Measurements from ENCODE around the gene AGPAT3.

AGPAT3 gene

DNA sequence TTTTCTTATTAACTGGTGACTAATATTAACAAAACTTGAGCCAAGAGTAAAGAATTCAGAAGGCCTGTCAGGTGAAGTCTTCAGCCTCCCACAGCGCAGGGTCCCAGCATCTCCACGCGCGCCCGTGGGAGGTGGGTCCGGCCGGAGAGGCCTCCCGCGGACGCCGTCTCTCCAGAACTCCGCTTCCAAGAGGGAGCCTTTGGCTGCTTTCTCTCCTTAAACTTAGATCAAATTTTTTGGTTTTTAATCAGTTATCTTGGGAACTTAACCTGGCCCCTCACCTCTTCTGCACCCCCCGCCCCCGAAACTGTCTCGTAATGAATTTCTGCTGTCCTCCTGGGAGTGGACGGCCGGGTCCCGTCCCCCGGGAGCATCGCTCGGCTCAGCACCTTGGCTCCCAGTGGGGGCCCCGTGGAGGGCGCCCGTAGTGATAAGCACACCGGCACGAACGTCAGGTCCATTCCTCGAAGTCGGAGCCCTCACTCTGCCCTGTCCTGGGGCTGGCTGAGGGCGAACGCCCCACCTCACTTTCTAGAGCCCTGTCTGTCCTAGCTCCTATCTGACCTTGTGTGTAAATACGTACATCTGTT, 117.6 kb downstream of the AGPAT3 start:
- no peak for FAIRE-seq

DNA sequence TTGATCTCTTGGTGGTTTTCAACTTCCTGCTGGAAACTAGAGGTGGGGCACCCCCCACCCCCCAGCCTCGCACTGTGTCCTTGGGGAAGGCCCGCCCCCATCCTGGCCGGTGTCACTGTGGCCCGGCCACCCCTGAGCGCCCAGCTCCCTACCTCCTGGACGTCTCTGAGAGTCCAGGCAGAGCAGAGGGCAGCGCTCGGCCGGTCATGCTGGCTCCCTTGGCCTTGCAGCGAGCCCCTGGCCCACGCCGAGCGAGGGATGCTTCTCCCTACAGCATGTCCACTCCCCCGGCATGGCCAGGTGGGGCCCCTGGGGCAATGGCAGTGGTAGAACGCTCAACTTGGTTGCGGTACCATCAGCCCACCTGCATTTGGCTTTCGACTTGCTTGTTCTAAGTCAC, 118.4 kb downstream of the AGPAT3 start:
- FAIRE-seq, result no peak

DNA sequence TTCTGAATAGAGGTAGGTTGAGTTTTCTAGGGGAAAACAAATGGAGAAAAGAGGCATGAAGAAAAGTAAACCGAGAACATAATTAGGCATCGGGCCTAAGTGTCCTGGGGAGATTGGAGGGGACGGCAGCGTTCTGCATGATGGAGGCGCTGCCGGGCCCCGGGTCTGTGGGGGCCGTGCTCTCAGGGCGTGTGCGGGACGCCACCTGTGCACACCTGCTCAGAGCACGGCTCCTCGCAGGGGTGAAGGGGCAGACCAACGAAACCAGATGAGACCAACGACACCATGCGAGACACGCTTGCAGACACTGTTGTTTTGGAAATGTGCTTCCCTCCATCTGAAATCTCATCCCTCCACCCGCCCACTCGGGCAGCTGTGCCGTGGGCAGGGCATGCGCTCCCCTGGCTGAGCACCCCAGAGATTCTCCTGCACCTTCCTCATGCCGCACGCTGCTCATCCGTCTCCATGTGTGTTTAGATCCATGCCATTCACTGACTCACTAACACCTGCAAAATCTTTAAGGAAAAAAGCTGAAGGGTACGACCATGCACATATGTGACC, 118.9 kb downstream of the AGPAT3 start:
- no peak for FAIRE-seq

GRCh38 chr21:43984905-43985689, 120.1 kb downstream of the AGPAT3 start:
- FAIRE-seq, result no peak

DNA sequence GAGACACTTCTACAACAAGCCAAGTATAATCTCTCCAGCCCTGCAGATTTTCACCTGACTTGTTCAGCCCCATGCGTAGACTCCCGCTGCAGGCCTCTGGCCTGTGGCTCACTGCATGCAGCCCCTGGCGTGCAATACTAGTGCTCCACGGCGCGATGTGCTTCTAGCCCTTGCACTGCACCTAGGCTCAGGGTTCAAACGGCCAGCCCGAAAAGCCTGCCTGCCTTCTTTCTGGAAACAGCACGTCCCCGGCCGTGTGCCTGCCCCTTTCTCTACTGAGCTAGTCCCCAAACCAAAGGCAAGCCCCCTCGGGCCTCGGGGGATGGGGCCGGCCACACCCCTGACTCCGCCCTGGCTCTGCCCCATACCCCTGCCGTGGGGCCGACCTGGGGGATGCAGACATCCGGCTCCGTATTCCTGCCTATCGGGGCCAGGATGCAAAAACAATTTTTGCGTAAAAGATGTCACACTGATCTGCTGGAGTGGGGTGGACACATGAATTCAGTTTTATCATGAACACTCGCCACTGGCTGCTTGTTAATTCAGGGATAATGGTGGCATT, 120.7 kb downstream of the AGPAT3 start:
- no peak for FAIRE-seq

DNA sequence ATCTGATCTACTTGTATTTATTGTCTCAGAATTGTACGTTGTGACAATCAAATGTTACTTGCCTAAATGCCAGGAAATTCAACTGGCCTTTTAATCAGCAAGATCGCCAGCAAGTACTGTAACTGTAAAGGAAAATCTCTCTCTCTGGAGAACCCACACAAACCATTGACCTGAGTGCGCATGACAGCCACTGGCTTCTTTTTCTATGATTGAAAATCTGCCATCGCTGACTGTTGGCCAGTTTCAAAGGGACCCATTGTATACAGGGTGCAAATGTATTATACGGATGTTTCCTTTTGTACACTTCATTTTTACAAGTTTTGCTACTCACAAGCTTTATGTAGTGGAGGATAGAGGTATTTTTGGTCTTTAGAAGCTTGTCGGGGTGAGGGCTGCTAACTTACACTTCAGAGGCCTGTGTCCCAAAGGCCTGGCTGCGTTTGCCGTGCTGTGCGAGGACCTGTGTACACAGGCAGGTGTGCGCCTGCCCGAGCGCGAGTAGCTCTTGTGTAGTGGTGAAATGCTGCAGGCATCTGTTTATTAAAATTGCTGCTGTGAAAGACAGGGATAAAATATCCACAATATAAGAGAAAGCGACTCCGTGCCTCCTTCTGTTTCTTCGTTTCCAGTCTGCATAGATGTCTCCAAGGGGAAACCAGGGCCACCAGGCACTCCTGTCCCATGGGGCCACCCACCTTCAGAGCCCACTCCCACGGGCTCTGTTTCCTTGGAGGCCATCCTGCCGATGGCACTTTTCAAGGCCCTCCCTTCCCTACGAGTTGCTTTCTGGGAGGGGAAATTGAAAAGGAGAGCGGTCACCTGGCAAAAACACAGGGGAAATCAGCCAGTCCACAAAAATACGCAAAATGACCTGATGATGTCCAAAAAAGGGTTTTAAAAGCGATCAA, 121.8 kb downstream of the AGPAT3 start:
- no peak for FAIRE-seq

GRCh38 chr21:43987509-43987908, 122.5 kb downstream of the AGPAT3 start:
- FAIRE-seq, result no peak

DNA sequence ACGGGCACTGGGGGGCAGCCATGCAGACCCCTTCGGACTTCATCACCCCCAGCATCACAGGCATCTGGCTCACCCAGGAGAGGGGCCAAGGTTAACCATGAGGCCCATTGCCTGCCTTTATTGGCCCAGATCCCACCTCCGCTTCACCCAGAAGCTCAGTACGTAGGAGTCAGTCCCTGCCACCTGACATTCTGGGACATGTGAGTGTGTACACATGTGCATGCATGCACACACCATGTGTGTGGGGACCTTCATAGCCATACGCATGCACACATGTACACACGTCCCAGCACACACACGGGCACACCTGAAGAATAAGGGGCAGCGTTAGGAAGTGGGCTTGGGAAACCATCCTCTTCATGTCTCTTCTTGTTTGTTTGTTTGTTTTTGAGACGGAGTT, 123.0 kb downstream of the AGPAT3 start:
- FAIRE-seq, result no peak

DNA sequence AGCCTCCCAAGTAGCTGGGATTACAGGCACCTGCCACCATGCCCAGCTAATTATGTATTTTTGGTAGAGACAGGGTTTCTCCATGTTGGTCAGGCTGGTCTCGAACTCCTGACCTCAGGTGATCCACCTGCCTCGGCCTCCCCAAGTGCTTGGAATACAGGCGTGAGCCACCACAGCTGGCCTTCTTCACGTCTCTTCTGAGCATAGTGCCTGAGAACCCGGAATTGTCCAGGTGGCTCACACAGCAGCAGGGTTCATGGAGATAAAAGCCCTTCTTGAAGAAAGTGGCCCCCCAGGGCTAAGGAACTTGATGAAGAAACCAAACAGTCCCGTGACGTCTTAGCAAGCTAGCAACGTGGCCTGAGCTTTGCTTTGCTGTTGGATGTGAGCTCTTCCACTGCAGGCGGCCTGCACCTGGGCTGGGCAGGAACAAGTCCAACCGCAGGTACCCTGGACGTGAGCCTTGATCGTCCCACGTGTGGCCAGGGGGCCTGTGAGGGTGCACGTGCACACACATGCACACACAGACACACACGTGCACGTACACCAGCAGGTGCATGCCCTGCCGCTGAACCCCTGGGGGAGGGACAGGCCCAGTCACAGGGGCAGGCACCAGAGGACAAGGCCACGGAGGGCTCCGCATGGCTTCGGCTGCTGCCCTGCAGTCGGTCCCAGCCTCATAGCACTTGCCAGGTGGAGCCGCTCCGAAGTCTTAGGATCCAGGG, 123.6 kb downstream of the AGPAT3 start:
- FAIRE-seq, result no peak

- FAIRE-seq, result no peak
Measured at GRCh38 chr21:43989401-43989800, 124.4 kb downstream of the AGPAT3 start.

DNA sequence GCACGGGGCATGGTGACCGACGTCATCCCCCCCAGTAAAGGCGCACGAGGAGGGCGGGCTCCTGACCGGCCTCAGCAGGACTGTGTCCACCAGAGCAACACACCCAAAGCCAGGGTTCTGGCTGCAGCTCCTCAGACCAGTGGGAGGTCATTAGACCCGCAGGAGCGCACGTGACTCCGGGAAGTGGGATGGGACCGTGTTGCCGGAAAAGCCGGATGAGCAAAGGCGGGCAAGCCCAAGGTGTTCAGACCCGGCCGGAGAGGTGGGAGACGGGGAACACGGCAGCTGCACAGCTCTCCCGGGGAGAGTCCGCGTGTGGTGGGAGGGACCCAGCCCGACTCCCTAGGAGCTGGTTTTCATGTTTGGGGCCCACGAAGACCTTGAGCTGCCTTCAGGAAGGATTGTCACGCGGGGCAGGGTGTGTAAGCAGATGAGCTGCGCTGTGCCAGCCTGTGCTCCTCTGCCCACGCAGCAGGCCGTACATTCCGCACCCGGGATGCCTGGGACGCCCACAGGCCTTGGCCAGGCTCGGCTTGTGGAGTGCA, 126.5 kb downstream of the AGPAT3 start:
- FAIRE-seq, result no peak

DNA sequence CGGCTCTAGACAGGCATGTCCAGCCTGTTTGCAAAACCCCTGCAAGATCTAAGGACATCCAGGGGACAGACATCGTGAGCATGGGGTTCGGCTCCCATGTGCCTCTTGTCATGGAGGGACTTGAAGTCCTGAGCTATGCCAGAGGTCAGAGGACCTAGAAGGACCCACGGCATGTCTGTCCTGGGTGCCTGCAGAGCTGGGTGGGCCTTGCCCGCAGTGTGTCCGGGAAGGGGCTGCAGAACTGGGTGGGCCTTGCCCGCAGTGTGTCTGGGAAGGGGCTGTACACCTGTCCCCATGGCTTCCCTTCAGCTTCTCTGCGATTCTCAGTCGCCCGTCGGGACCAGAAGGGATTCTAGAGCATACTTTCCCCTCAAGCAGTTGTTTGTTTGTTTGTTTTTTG, 127.1 kb downstream of the AGPAT3 start:
- FAIRE-seq, result no peak

GRCh38 chr21:43993420-43993934, 128.5 kb downstream of the AGPAT3 start:
- FAIRE-seq, result no peak

- FAIRE-seq, result no peak
Measured at GRCh38 chr21:43994085-43994484, 129.1 kb downstream of the AGPAT3 start.

- FAIRE-seq, result no peak
Measured at GRCh38 chr21:43994646-43995045, 129.6 kb downstream of the AGPAT3 start.

DNA sequence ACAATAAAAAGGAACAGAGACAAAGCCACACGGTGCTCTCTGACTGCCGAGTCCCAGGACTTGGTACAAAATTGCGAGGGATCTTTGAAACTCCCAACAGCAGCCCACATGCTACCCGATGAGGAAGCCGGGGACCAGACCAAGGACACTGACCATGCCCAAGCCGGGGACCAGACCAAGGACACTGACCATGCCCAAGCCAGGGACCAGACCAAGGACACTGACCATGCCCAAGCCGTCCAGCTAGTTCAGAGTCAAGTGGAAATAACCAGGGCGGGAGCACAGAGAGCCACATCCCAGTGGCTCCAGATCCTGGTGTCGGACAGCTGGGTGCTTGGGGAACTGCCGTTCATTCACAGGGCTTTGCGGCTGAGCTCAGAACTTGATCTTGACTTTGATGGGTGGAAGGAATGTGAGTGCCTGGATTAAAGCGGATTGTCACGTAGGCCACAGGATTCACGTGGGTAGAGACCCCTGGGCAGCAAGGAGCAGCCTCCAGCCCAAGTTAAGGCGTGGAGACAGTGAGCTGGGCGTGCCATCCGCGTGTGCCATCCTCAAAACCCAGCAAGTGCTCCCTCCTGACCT, 130.6 kb downstream of the AGPAT3 start:
- FAIRE-seq, result no peak

GRCh38 chr21:43997766-43998742, 133.0 kb downstream of the AGPAT3 start:
- FAIRE-seq, result no peak

DNA sequence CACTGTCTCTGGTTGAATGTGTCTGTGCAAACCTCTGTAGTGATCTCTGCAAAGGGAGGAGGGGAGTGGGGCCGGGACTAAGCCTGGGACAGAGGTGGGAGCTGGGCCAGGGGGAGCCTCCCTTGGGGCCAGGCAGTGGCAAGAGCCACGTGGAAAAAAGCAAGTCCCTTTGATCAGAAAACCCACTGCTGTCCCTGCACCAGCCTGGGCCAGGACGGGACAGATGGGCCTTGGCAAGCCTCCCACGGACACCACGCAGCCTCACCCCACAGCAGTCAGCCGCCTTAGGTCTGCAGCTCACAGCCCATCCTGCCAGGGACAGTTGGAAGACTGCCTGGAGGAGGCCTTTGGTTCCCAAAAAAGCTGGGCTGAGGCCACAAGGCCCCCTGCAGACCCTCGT, 135.3 kb downstream of the AGPAT3 start:
- no peak for FAIRE-seq

- FAIRE-seq, result no peak
Measured at GRCh38 chr21:44002511-44002910, 137.5 kb downstream of the AGPAT3 start.

DNA sequence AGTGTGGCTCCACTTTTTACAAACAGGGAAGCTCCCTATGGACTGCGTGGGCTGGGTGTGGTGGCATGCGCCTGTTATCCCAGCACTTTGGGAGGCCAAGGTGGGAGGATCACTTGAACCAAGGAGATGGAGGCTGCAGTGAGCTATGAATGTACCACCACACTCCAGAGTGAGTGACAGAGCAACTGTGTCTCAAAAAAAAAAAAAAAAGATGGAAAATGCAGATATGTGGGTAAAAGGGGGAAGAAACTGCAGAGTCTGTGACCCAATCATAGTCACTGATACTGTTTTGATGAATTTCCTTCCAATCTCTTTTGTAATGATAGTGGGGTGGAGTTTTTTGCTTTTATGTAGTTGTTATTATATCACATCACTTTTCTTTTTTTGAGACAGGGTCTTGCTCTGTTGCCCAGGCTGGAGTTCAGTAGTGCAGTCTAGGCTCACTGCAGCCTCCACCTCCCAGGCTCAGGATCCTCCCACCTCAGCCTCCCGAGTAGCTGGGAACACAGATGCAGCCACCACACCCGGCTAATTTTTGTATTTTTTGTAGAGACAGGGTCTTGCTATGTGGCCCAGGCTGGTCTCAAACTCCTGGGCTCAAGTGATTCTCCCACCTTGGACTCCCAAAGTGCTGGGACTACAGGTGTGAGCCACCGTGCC, 138.4 kb downstream of the AGPAT3 start:
- FAIRE-seq, result no peak

Data from A204.1 (cell line).